ENCODE results near the gene ARSG. TPM values are rescaled to one million over a fixed set of nuclear protein-coding genes. Genes with fewer than 3 reads are reported as not detected.

ARSG gene
- total and polyA plus RNA-seq, 2 of the 13 experiments (the other 11 are each of a cell fraction or from before 2014, with no cell fraction given) = 3.7 to 15.2 TPM

GRCh38 chr17:68462381-68463210, 171.3 kb downstream of the ARSG start (continued):
- TF ChIP-seq BCL3 (CRISPR knock-in tag; IDR thresholded peaks at IDR 0.05) (no peak), BCLAF1 (IDR thresholded peaks at IDR 0.05) (no peak), REPIN1 (CRISPR knock-in tag; IDR thresholded peaks at IDR 0.05; ENCODE audit: borderline replicate concordance, low read depth) (peak; percentile 34; the same call in 1 of the 2 replicates), ZBTB43 (CRISPR knock-in tag; conservative IDR thresholded peaks at IDR 0.05) (no peak), IRF2 (CRISPR knock-in tag; IDR thresholded peaks at IDR 0.05) (peak; percentile 60), MLXIP (CRISPR knock-in tag; IDR thresholded peaks at IDR 0.05; ENCODE audit: borderline replicate concordance) (no peak), ZNF362 (CRISPR knock-in tag; IDR thresholded peaks at IDR 0.05; ENCODE audit: borderline replicate concordance) (no peak), SP5 (CRISPR knock-in tag; IDR thresholded peaks at IDR 0.05; ENCODE audit: borderline replicate concordance, low read depth) (peak; percentile 83), ZNF644 (CRISPR knock-in tag; IDR thresholded peaks at IDR 0.05; ENCODE audit: low read depth) (no peak), NKX3-1 (CRISPR knock-in tag; IDR thresholded peaks at IDR 0.05) (no peak), SP4 (CRISPR knock-in tag; IDR thresholded peaks at IDR 0.05) (peak; percentile 86), ZNF639 (CRISPR knock-in tag; conservative IDR thresholded peaks at IDR 0.05) (0 out of 2 replicates have a peak, but pooled peaks have one; percentile 21), ZNF660 (CRISPR knock-in tag; IDR thresholded peaks at IDR 0.05; ENCODE audit: borderline replicate concordance, low read depth) (no peak), ZFP36 (IDR thresholded peaks at IDR 0.05; ENCODE audit: borderline replicate concordance, low read depth, low read length, partially characterized antibody) (no peak), ZFP82 (CRISPR knock-in tag; IDR thresholded peaks at IDR 0.05; ENCODE audit: borderline replicate concordance) (no peak), FOSL1 (CRISPR knock-in tag; IDR thresholded peaks at IDR 0.05; ENCODE audit: borderline replicate concordance) (no peak), MIXL1 (CRISPR knock-in tag; IDR thresholded peaks at IDR 0.05) (peak; percentile 64; the same call in 1 of the 2 replicates)
